ENCODE data around the gene FUZ. TPM values are rescaled to one million over a fixed set of nuclear protein-coding genes. Genes with fewer than 3 reads are reported as not detected.

The FUZ gene
- total and polyA plus RNA-seq, 2 of the 4 experiments (the other 2 are of a cell fraction) = 12.1 to 14.3 TPM

DNA sequence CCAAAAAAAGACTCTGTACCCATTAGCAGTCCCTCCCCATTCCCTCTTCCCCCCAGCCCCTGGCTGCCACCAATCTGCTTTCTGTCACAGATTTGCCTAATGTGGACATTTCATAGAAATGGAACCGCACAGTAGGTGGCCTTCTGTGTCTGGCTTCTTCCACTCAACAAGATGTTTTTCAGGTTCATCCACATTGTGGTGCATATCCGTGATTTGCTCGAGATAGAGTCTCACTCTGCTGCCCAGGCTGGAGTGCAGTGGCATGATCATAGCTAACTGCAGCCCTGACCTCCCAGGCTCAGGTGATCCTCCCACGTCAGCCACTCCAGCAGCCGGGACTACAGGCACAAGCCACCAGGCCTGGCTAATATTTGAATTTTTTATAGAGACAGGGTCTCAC is 25.3 kb downstream of the FUZ start:
- Histone ChIP-seq H3K9me1 (ENCODE audit: insufficient read depth, low read length) (peaks cover 7% of the 10 kb centered on the region; the same call in 1 of the 2 replicates), H3K56ac (ENCODE audit: extremely low read depth, insufficient read depth, low read length) (no peak overlapping the region), H4K5ac (ENCODE audit: low read depth, low read length) (no peak overlapping the region), H2AK5ac (ENCODE audit: low read depth, low read length) (no peak overlapping the region), H3K23ac (ENCODE audit: low read depth, low read length) (no peak overlapping the region), H2AFZ (replicated peaks; ENCODE audit: low read length, poor library complexity) (no peak overlapping the region), H3K14ac (replicated peaks; ENCODE audit: low read depth, low read length) (no peak overlapping the region), H2AK9ac (replicated peaks; ENCODE audit: low read depth, low read length, poor library complexity) (no peak overlapping the region), H2BK5ac (ENCODE audit: low read depth, low read length, poor library complexity, severe bottlenecking) (no peak overlapping the region), H3K27ac (ENCODE audit: insufficient read depth, low read length) (no peak overlapping the region), H4K8ac (ENCODE audit: low read depth in 2 of 2, low read length in 2 of 2) (no peak overlapping the region), H2BK20ac (ENCODE audit: low read depth, low read length) (no peak overlapping the region), H4K20me1 (ENCODE audit: insufficient read depth, low read length) (peaks cover 28% of the 10 kb centered on the region), H3K79me1 (ENCODE audit: low read depth in 1 of 2, low read length in 2 of 2) (peaks cover 15 to 62% of the 10 kb centered on the region in 2 experiments), H4K91ac (ENCODE audit: insufficient read depth, low read depth, low read length) (no peak overlapping the region), H3K4me3 (ENCODE audit: insufficient read depth, low read depth, low read length) (no peak overlapping the region), H3K27me3 (ENCODE audit: control insufficient read depth, insufficient read depth, low read length) (no peaks in the 10 kb centered on the region), H3K4ac (ENCODE audit: low read depth, low read length) (no peak overlapping the region), H3K4me1 (ENCODE audit: control insufficient read depth, insufficient read depth, low read length) (peaks cover 7% of the 10 kb centered on the region), H3K36me3 (ENCODE audit: control insufficient read depth, insufficient read depth, low read length) (peaks cover 50% of the 10 kb centered on the region), H3K9ac (ENCODE audit: low read depth, low read length) (no peak overlapping the region), H3K9me3 (ENCODE audit: control insufficient read depth, insufficient read depth, low read length) (no peaks in the 10 kb centered on the region), H2BK120ac (ENCODE audit: low read depth, low read length) (no peak overlapping the region), H3K4me2 (ENCODE audit: low read depth, low read length) (no peak overlapping the region), H3K18ac (ENCODE audit: low read depth, low read length) (no peak overlapping the region), H2BK15ac (ENCODE audit: low read depth, low read length) (no peak overlapping the region)
- TF ChIP-seq USF2 (IDR thresholded peaks at IDR 0.05; ENCODE audit: low read depth, low read length) (no peak), FOS (IDR thresholded peaks at IDR 0.05; ENCODE audit: low read depth, low read length) (no peak), NFE2L2 (IDR thresholded peaks at IDR 0.05; ENCODE audit: low read depth, low read length) (no peak), BHLHE40 (IDR thresholded peaks at IDR 0.05; ENCODE audit: low read depth, low read length) (no peak)
- TF ChIP-seq, protein P1, sequence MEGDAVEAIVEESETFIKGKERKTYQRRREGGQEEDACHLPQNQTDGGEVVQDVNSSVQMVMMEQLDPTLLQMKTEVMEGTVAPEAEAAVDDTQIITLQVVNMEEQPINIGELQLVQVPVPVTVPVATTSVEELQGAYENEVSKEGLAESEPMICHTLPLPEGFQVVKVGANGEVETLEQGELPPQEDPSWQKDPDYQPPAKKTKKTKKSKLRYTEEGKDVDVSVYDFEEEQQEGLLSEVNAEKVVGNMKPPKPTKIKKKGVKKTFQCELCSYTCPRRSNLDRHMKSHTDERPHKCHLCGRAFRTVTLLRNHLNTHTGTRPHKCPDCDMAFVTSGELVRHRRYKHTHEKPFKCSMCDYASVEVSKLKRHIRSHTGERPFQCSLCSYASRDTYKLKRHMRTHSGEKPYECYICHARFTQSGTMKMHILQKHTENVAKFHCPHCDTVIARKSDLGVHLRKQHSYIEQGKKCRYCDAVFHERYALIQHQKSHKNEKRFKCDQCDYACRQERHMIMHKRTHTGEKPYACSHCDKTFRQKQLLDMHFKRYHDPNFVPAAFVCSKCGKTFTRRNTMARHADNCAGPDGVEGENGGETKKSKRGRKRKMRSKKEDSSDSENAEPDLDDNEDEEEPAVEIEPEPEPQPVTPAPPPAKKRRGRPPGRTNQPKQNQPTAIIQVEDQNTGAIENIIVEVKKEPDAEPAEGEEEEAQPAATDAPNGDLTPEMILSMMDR (conservative IDR thresholded peaks at IDR 0.05; ENCODE audit: low read depth, low read length) = no peak
- TF ChIP-seq, protein P2, sequence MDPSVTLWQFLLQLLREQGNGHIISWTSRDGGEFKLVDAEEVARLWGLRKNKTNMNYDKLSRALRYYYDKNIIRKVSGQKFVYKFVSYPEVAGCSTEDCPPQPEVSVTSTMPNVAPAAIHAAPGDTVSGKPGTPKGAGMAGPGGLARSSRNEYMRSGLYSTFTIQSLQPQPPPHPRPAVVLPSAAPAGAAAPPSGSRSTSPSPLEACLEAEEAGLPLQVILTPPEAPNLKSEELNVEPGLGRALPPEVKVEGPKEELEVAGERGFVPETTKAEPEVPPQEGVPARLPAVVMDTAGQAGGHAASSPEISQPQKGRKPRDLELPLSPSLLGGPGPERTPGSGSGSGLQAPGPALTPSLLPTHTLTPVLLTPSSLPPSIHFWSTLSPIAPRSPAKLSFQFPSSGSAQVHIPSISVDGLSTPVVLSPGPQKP (IDR thresholded peaks at IDR 0.05; ENCODE audit: borderline replicate concordance, low read depth, low read length) = no peak
- ATAC-seq (ENCODE audit: low read depth) (no peak), DNase-seq (no peak)
- intact Hi-C loops (cut with micrococcal nuclease) = no loop called here
- no TSS peak for BruUV-seq (replicated peaks)
- dilution Hi-C loops (cut with HindIII; ENCODE audit: low sequenced_read_pairs, unreplicated experiment) = no loop called here
- CTCF ChIA-PET = no interaction called here
- in situ Hi-C loops (cut with MboI; ENCODE audit: low sequenced_read_pairs) = no loop called here
- POLR2A ChIA-PET (ENCODE audit: unreplicated experiment) = no interaction called here
- 100% methylated on average over 3 of the region's 5 CpGs; no CpG with 5 or more reads in 1 of the 2 experiments for WGBS, 2 experiments (ENCODE audit: extremely low coverage in 2 of 2, insufficient read length in 1 of 2)

All from IMR-90 (cell line).